Measurements from ENCODE around the gene SULT6B1. TPM values are rescaled to one million over a fixed set of nuclear protein-coding genes. Genes with fewer than 3 reads are reported as not detected.

SULT6B1 gene
- total RNA-seq, 1 experiment from 2014 or later: not detected

DNA sequence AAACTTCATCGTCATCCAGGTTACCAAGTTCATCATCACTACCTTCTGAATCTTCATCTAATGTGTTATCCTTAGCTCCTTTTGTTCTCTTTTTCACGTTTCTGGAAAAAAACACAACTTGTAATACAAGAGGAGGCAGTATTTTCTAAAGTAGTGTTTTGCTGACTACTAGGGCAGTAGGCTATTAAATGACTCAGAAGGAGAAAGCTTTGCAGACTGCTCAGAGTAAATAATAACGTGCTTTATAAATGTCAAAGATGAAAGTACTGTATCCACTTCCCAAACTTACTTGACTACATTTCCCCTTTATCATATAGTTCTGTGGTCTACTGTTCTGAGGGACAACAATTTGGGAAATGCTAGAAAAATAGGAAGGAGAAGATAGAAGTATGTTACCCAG, 23.5 kb upstream of the SULT6B1 start:
- WGBS (ENCODE audit: extremely low coverage, insufficient read length, low lambda C conversion rate): no CpG with 5 or more reads among the region's 3 CpGs
- Mint-ChIP-seq H3K9me3 (peaks cover 20 to 36% of the 10 kb centered on the region in 2 experiments), H3K4me3 (no peak overlapping the region), H3K36me3 (ENCODE audit: insufficient read depth in 1 of 3, low read depth in 3 of 3) (peaks cover 85 to 95% (median 92%) of the 10 kb centered on the region in 3 experiments), H3K27ac (peak overlapping the region in 1 of 3 experiments; percentile 83; a peak in 2 of 7 replicates), H3K4me1 (peaks cover 39% of the 10 kb centered on the region in 2 experiments), H3K27me3 (ENCODE audit: low read depth) (no peaks in the 10 kb centered on the region)
- no peak overlapping the region for H2BK120ac ChIP-seq (ENCODE audit: low read depth, low read length, poor library complexity, severe bottlenecking)
- no peaks in the 10 kb centered on the region for H3K4me1 ChIP-seq (ENCODE audit: insufficient read depth, low read length)
- H3K27me3 ChIP-seq (ENCODE audit: insufficient read depth, low read length): no peaks in the 10 kb centered on the region
- H3K23ac ChIP-seq (ENCODE audit: insufficient read length, low read depth, low read length): no peak overlapping the region
- no peak overlapping the region for H3K9ac ChIP-seq (ENCODE audit: extremely low read depth, insufficient read length, low read length)
- H2BK12ac ChIP-seq (ENCODE audit: insufficient read length, low read depth, low read length): no peak overlapping the region
- no peak overlapping the region for H3K27ac ChIP-seq (ENCODE audit: insufficient read length, low read depth, low read length)
- no peaks in the 10 kb centered on the region for H3K23me2 ChIP-seq (ENCODE audit: insufficient read length, low read depth, low read length, poor library complexity, severe bottlenecking)
- H4K20me1 ChIP-seq (ENCODE audit: control insufficient read depth, insufficient read depth, insufficient read length): no peaks in the 10 kb centered on the region
- H2BK20ac ChIP-seq (ENCODE audit: low read depth, low read length, poor library complexity, severe bottlenecking): no peak overlapping the region
- no peak overlapping the region for H3T11ph ChIP-seq (ENCODE audit: low read length)
- no peak overlapping the region for H2AK5ac ChIP-seq (ENCODE audit: insufficient read length, low read length)
- no peak overlapping the region for H2AFZ ChIP-seq (ENCODE audit: low read length)
- no peak for DNase-seq
- H3K79me2 ChIP-seq (ENCODE audit: insufficient read depth, low read length): no peaks in the 10 kb centered on the region
- H2BK5ac ChIP-seq (ENCODE audit: insufficient read length, low read length): no peak overlapping the region
- no peak overlapping the region for H4K91ac ChIP-seq (ENCODE audit: insufficient read length, low read depth, low read length)
- no peak overlapping the region for H3K4ac ChIP-seq (ENCODE audit: low read depth, low read length)
- no peak overlapping the region for H3K14ac ChIP-seq (ENCODE audit: insufficient read depth, low read length)
- peaks cover 2% of the 10 kb centered on the region for H3K79me1 ChIP-seq (ENCODE audit: insufficient read depth, low read depth, low read length, poor library complexity, severe bottlenecking)
- H4K5ac ChIP-seq (ENCODE audit: insufficient read length, low read depth, low read length): no peak overlapping the region
- peaks cover 14% of the 10 kb centered on the region for H3K9me3 ChIP-seq (ENCODE audit: control insufficient read depth, low read depth, low read length)
- no peak overlapping the region for H3K18ac ChIP-seq (ENCODE audit: insufficient read length, low read depth, low read length)
- TF ChIP-seq CTCF (conservative IDR thresholded peaks at IDR 0.05): no peak
- no peak overlapping the region for H2BK15ac ChIP-seq (ENCODE audit: low read depth, low read length)
- no peak overlapping the region for H3K4me2 ChIP-seq (ENCODE audit: insufficient read depth, insufficient read length, low read length)
- no peak overlapping the region for H4K8ac ChIP-seq (replicated peaks; ENCODE audit: insufficient read length, low read depth, low read length)
- H3K56ac ChIP-seq (ENCODE audit: insufficient read length, low read depth, low read length): no peak overlapping the region
